ENCODE results near the gene LRRC8D.

Gene LRRC8D

GRCh38 chr1:89833183-89834082 lies 12.6 kb downstream of the LRRC8D start:
- DNase-seq (ENCODE audit: low read depth in 2 of 2) = no peak

DNA sequence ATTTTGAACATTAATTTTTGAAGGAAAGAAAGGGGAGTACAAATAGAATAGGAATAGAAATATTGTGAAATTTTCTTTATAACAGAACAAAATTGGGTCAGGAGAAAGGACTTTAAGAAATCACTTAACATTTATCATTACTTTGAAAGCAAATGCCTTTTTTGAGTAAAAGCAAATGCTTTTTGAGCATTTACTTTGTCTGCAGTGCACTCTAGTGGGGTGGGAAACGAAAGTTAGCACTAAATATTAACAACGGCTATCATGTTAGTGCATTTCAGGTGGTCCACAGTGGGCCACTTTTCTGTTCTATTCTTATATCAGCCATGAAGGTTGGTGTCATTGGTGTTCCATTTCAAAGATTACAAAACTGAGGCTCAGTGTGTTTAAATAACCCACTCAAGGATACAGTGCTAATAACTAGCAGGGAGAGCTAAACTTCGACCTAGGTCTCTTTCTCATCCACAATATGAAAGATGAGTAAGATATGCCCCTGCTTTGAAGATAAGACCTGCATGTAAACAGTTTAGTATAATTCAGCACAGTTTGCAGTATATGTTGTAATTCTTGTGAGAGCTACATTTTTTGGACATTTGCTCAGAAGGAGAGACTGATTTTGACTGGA lies 13.4 kb downstream of the LRRC8D start:
- DNase-seq (ENCODE audit: low read depth in 2 of 2) = no peak

GRCh38 chr1:89836252-89837035 lies 15.6 kb downstream of the LRRC8D start:
- DNase-seq (ENCODE audit: low read depth in 2 of 2) = no peak

- DNase-seq (ENCODE audit: low read depth in 2 of 2) = no peak
These were observed 16.2 kb downstream of the LRRC8D start for GRCh38 chr1:89837036-89837481.

DNA sequence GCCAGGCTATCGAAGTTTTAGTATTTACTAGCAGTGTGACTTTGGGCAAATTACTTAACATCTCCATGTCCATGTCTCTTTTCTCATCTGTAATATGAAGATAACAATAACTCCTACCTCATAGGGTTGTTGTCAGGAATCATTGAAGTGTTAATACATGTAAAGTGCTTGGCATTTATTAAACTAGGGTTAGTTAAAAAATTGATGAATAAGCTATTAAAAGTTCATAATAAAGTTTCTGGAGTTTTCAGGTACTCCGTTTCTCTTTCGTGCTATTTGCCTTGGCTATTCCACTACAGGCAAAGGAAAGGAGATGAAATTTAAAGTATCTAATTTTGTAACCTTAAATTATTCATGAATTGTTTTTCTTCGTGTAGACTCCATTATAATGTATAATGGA lies 16.7 kb downstream of the LRRC8D start:
- DNase-seq (ENCODE audit: low read depth in 2 of 2) = no peak

DNA sequence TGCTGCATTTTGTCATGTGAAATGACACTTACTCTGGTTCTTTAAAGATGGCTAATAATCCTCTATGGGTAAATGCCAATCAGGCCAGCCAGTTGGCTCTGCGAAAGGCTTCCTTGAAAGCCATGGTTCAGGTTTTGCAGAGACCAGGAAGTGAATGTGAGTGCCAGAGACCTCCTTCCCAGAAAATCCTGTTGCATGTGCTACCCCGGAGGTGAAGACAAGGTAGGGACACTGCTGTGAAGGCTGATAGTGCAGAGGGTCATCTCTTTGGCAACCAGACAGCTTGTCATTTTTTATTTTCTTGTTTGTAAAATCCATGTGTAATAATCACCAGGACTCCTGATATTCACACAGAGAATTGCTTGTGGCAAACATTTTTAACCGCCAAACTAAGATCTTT lies 18.7 kb downstream of the LRRC8D start:
- DNase-seq (ENCODE audit: low read depth in 2 of 2) = no peak

GRCh38 chr1:89841507-89841906 lies 20.7 kb downstream of the LRRC8D start:
- no peak for DNase-seq (ENCODE audit: low read depth in 2 of 2)

- DNase-seq (ENCODE audit: low read depth in 2 of 2) = no peak
These were observed 21.9 kb downstream of the LRRC8D start for GRCh38 chr1:89842567-89843272.

DNA sequence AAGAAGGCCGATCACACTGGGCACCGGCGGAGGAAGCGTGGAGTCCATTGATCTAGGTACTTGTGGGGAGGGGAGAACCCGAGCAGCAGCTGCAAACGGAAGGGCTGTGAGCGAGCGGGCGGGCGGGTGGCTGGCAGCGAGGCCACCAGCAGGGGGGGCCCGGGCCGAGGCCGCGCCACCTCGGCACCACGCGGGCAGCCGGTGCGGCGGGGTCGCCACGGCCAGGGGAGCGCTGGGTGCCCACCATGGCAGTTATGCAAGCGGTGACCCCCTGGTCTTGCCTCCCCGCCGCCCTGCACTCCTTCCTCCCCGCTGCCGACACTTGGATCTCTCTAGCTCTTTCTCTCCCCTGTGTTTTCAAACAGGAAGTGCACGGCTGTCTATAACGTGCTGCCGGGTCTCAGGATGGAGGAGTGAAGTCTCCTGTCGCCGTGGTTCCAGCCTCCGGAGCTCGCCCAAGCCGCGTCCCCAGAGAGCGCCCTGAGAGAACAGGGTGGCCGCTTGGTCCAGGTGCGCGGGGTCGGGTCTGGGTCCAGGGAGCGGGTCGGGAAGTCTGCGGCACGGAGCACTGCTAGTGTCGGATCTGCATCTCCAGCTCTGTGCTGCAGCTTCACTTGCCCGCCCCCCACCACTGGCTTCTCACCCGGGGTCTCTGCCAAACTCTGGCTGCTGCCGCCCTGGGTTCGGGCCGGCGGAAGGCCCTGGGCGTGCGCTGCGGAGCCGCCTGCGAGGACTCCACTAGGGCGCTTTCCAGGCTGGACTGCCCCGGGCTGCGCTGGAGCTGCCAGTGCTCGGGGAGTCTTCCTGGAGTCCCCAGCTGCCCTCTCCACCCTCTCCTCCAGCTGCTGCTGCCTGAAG lies 22.7 kb downstream of the LRRC8D start:
- peak; percentile 70 to 71 for DNase-seq (ENCODE audit: low read depth in 2 of 2)

GRCh38 chr1:89844241-89844807 lies 23.5 kb downstream of the LRRC8D start:
- DNase-seq (ENCODE audit: low read depth in 2 of 2) = peak in 1 of 2 donors; percentile 11

DNA sequence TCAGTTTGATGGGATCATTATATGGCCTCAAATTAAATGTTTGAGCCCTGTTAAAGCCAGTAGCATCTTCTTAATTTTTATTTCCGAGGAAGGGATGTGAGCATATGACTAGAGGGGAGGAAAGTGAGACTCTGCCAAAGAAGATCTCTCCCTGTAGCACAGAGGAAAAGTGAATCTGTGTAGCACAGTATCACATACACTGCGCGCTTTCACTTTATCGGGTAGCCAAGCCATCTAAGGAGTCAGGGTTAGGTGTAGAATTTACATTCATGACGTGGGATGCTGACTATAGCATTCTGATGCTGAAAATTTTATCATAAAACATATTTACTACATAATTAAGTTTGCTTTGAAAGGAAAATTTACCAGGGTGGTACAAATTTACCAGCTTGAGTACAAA lies 24.0 kb downstream of the LRRC8D start:
- DNase-seq (ENCODE audit: low read depth in 2 of 2) = peak in 1 of 2 donors; percentile 5

DNA sequence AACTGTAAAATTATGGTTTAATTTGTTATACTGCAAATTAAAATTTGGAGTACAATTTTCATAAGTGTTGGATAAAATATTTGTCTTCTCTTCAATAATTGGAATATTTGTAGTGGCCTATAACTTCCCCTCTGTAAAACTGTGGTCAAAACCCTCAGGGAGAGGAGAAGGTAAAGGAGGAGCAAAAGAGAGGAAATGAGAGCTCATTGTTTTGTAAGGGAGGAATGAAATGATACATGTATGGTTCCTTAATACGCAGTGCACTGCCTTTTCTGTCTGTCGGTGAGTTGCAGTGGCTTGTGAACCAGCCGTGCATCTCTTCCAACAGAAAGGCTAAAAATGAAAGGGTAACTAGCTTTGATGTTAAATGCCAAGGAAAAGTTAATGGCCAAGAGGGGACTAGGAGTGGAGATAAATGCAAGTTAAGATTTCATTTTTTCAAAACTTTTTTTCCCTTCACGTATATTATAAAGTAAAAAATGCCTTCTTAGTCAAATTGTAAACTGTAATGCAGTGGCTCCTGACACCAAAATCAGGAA lies 26.4 kb downstream of the LRRC8D start:
- no peak for DNase-seq (ENCODE audit: low read depth in 2 of 2)

DNA sequence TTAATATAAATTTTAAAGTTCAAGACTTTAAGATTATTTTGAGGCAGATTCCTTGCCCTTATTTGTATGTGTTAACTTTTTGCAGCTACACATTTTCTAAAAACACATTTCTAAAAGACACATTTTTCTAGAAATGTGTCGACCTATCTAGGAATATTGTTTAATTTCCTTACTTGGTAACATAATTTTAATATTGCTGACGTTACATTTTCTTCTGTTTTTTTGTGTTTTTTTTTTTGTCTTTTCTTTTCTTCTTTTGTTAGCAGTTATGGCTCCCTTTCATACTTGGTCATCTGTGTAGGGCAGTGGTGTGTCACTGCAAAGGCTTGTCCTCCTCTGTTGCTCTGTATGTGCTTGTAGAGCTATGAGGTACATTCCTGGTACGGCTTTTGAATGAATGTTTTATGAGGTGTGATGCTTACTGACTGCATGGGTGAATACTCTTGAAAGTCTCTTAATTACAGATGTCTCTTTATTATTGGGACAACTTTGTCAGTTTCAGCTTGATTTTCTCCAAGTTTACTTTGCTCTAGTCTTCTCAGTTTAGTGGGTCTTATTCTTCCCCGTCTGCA lies 30.1 kb downstream of the LRRC8D start:
- no peak for DNase-seq (ENCODE audit: low read depth in 2 of 2)

- DNase-seq (ENCODE audit: low read depth in 2 of 2) = no peak
These were observed 33.3 kb downstream of the LRRC8D start for GRCh38 chr1:89854140-89854539.

GRCh38 chr1:89855413-89856123 lies 34.7 kb downstream of the LRRC8D start:
- no peak for DNase-seq (ENCODE audit: low read depth in 2 of 2)

- no peak for DNase-seq (ENCODE audit: low read depth in 2 of 2)
These were observed 42.5 kb downstream of the LRRC8D start for GRCh38 chr1:89863165-89863830.

GRCh38 chr1:89865498-89866382 lies 44.9 kb downstream of the LRRC8D start:
- DNase-seq (ENCODE audit: low read depth in 2 of 2) = no peak

GRCh38 chr1:89866568-89866967 lies 45.7 kb downstream of the LRRC8D start:
- DNase-seq (ENCODE audit: low read depth in 2 of 2) = no peak

Data from stimulated activated CD8-positive, alpha-beta memory T cell treated with anti-CD3 and anti-CD28 coated beads, Interleukin-15, amount 100 ng/mL, for 48 hours (primary cell).